T-helper 22 cell (primary cell): Measurements from ENCODE around the gene CRYBA1.
"Not testable (repeated sequence)": the region's sequence is repeated elsewhere in the genome, so short reads cannot be mapped to it uniquely, and the experiment has no call there.

Experiments used
- DNase-seq: peaks from one replicate; pipeline ENCODE4 v3.0.0-alpha.2; 2020; ENCODE audit warnings: low read depth

Gene CRYBA1

DNA sequence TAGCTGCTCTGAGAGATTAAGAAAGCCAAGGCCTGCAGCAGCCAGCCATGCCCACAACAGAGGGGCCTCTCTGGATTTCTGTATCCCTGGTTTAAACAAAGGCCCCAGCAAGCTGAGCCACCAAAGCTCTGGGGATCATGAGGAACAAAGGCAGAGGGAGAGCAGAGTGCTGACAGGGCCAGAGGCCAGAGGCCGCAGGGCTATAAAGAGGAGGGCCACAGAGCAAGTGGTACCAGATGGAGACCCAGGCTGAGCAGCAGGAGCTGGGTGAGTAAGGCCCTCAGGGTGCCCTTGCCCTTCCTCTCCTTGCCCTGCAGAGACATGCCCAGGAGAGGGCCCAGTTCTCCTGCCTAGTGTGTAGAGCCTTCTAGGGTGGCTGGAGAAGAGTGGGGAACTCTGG, at the start of gene CRYBA1:
CRYBA1 (plus strand) TSS at position 232 of the 400 bp plus-strand sequence; CDS start at position 237, 5 bp downstream.
- DNase-seq, result no peak

- no peak for DNase-seq
Measured at GRCh38 chr17:29197516-29198272, 49.0 kb upstream of the CRYBA1 start.

- not testable (repeated sequence) for DNase-seq
Measured at GRCh38 chr17:29204068-29204804, 42.4 kb upstream of the CRYBA1 start.

GRCh38 chr17:29205047-29205446, 41.6 kb upstream of the CRYBA1 start:
- no peak for DNase-seq

- no peak for DNase-seq
Measured at GRCh38 chr17:29207975-29208374, 38.7 kb upstream of the CRYBA1 start.

GRCh38 chr17:29209073-29209472, 37.6 kb upstream of the CRYBA1 start:
- no peak for DNase-seq

- no peak for DNase-seq
Measured at GRCh38 chr17:29210879-29211278, 35.8 kb upstream of the CRYBA1 start.

- no peak for DNase-seq
Measured at GRCh38 chr17:29212094-29212631, 34.5 kb upstream of the CRYBA1 start.

- no peak for DNase-seq
Measured at GRCh38 chr17:29212681-29213121, 34.0 kb upstream of the CRYBA1 start.

DNA sequence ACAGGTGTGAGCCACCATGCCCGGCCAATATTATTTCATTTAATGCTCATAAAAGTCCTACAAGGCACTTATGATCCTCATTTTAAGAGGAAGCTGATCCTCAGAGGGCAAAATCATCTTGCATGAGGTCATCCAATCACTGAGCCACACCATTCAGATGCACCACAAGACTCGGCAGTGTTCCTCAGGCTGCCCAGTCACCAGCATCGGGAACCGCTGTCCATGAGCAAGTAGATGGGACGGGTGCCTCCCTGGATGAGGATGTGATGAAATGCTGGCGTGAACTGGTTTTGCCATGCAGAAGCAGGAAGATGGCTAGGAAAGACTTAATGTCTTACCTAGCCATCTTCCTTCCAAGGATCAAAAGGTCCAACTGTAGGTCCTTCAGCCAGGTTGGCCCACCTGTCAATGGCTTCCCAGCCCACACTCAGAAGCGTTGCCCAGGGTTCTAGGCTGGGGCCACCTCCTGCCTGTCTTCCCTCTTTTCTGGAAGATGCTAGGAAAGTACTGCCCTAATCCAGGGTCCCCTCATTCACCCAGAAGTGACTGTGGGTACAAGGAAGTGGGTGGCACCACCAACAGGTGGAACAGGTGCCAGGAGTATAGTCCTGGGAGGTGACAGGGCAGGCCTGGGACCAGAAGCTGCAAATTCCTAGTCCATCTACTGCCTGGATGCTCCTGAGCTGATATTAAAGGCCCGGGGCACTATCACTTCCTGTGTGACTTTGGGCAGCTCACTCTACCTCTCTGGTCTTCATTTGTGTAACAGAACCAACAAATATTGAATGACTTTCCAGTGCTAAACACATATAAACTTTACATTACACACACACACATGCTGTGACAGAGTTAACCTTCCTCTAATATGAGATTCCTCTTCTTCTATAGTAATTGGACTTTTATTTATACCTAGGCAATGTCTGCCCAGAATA, 32.2 kb upstream of the CRYBA1 start:
- no peak for DNase-seq

- DNase-seq, result no peak
Measured at GRCh38 chr17:29215174-29215573, 31.5 kb upstream of the CRYBA1 start.

- DNase-seq, result no peak
Measured at GRCh38 chr17:29215717-29216116, 30.9 kb upstream of the CRYBA1 start.

DNA sequence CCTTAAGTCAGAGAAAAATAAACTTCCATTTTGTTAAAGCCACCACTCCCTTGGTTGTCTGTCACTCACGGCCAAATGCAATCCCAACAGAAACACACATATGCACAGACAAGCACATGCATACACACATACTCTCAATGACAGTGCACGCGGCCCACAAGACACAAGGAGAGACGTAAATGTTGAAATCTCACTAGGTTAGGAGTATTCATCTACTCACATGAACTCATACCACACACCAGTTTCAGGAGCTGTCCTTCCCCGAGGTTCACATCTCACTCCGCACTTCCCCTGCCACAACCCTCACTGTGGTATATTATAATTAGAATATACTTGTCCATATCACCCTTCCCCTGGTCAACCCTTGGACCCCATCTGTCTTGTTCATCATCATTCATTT, 30.5 kb upstream of the CRYBA1 start:
- no peak for DNase-seq

- DNase-seq, result no peak
Measured at GRCh38 chr17:29216856-29217255, 29.8 kb upstream of the CRYBA1 start.

GRCh38 chr17:29219378-29220047, 27.1 kb upstream of the CRYBA1 start:
- DNase-seq, result peak; percentile 20

DNA sequence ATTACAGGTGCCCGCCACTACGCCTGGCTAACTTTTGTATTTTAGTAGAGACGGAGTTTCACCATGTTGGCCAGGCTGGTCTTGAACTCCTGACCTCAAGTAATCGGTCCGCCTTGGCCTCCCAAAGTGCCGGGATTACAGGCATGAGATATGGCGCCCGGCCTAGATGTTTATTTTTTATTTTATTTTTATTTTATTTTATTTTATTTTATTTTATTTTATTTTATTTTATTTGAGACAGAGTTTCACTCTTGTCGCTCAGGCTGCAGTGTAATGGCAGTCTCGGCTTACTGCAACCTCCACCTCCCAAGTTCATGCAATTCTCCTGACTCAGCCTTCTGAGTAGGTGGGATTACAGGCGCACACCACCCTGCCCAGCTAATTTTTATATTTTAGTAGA, 25.3 kb upstream of the CRYBA1 start:
- DNase-seq, result not testable (repeated sequence)

GRCh38 chr17:29225396-29225795, 21.3 kb upstream of the CRYBA1 start:
- DNase-seq, result no peak

GRCh38 chr17:29233301-29233700, 13.4 kb upstream of the CRYBA1 start:
- no peak for DNase-seq

DNA sequence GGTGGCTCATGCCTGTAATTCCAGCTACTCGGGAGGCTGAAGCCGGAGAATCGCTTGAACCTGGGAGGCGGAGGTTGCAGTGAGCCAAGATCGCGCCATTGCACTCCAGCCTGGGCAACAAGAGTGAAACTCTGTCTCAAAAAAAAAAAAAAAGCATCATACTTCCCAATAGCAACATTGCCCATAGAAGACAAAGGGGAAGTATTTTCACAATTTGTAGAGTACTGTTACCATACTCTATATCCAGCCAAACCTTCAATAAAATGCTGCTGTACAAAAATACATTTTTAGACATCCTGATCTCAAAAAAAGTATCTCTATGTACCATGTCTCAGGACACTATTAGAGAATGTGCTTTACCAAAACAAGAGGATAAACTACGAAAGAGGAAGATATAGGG, 11.7 kb upstream of the CRYBA1 start:
- DNase-seq, result not testable (repeated sequence)

- DNase-seq, result no peak
Measured at GRCh38 chr17:29235904-29236303, 10.8 kb upstream of the CRYBA1 start.

- DNase-seq, result no peak
Measured at GRCh38 chr17:29237476-29238132, 9.1 kb upstream of the CRYBA1 start.
